HG03066 (cell line): ENCODE data around the gene FAM174C.

Experiments
- ATAC-seq: cut with Tn5 transposase; IDR thresholded peaks from one replicate; pipeline ENCODE4 v1.9.1; 2021; ENCODE audit warnings: low read depth; ENCODE audit not compliant: unreplicated experiment

The FAM174C gene

DNA sequence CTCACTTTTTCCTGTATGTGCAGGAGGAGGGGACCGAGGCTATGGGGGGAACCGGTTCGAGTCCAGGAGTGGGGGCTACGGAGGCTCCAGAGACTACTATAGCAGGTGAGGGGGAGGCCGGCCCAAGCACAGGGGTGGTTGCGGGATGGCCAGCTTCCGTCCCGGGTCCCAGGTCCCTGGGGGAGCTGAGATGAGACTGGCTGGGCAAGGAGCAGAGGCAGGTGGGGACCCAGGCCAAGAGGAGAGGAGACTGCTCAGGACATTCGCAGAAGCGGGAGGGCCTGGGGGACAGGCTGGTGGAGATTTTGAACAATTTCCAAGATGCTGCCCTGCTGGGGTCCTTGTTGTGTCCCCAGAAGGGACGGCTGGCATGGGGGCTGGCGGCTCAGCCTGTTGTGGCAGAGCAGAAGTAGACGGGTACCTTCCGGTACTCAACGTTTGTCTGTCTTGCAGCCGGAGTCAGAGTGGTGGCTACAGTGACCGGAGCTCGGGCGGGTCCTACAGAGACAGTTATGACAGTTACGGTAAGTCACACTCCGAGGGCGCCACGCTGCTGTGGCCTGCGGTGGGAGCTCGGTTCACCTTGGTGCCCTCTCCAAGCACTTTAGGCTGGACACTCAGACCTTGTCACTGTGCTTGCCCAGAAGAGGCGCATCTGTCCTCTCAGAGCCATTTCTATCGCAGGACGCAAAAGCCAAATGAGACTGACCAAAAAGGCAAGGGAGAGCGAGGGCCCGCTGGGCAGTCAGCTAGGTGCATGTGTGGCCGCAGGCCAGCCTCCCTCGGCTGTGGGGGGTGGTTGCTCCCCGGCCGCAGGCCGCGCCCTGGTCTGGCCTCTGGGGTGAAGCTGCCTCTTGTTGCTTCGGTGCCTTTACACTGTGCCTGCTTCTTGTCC is 3.6 kb upstream of the FAM174C start:
- ATAC-seq, result no peak

DNA sequence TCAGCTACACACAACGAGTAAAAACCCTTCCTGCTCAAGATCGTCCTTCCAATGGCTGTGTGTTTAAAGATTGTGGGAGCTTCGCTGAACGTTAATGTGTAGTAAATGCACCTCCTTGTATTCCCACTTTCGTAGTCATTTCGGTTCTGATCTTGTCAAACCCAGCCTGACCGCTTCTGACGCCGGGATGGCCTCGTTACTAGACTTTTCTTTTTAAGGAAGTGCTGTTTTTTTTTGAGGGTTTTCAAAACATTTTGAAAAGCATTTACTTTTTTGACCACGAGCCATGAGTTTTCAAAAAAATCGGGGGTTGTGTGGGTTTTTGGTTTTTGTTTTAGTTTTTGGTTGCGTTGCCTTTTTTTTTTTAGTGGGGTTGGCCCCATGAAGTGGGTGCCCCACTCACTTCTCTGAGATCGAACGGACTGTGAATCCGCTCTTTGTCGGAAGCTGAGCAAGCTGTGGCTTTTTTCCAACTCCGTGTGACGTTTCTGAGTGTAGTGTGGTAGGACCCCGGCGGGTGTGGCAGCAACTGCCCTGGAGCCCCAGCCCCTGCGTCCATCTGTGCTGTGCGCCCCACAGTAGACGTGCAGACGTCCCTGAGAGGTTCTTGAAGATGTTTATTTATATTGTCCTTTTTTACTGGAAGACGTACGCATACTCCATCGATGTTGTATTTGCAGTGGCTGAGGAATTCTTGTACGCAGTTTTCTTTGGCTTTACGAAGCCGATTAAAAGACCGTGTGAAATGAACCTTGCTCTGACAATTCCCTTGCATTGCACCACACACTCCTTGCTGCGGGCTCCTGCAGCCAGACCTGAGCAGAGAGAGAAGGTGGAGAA is 2.7 kb upstream of the FAM174C start:
- no peak for ATAC-seq

DNA sequence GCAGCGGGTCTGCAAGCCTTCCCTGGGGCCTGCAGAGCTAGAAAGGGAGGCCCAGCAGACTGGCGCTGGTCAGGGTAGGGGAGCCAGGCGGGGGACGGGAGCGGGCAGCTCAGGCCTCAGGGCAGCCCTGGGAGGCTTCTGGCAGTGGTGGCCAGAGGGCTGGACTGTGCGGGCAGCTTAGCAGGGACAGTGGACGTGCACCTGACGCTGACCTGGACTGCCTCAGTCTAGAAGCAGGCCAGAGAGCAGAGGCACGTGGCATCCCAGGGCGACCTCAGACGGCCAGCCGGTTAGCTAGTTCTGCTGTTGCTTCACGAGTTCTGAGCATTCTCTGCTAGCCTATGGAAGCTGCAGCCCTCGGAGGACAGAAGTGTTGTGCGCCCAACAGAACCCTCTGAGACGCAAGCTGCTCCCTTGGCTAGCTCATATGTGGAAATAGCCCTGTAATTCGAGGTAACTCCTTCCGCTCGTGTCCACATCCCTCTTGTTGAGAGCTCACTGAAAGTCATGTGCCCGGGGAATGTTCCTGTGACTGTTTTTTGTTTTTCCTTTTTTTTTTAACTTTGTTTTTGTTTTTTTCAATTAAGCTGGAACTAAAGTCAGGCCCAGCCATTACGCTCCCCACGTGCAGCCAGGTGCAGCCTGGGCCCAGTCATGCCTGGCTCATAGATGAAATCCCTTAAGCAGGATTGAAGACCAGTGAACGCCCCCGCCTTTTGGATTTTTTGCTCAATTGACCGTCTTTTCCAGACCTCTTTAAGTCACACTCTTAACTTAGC is 1.9 kb upstream of the FAM174C start:
- no peak for ATAC-seq

DNA sequence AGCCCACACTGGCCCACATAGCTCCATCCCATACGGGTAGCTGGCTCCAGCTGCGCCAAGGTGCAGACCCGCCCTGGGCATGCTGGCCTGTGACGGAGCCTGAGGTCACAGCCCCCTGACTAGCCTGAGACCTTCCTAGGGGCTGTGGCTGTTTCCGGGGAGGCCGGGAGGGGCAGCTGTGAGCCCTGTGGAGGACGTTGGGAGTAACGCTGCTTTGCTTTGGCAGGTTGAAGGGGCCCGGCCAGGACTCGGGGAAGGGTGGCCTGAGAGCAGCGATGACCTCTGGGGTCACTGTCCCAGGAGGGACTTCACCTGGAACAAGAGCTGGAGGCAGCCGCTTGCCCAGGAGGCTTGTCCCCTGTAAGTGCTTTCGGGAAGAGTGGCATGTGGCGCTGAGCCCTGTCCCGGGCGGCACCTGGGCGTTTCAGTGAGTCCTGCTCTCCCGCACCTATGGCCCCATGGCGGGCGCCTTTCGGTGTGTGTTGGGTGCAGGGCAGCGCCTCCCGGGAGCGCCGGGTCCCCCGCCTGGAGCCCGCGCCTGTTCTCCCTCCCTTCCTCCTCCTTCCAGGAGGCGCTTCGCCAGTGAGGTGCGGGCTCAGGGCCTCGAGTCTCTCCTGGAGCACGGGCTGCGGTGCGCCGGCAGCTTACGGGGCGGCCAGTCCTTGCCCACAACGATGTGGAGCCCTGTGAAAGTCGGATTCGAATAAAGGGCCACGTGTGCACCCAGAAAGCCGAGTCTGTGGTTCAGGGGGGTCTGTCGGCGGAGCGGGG is 1.1 kb upstream of the FAM174C start:
- ATAC-seq, result no peak

DNA sequence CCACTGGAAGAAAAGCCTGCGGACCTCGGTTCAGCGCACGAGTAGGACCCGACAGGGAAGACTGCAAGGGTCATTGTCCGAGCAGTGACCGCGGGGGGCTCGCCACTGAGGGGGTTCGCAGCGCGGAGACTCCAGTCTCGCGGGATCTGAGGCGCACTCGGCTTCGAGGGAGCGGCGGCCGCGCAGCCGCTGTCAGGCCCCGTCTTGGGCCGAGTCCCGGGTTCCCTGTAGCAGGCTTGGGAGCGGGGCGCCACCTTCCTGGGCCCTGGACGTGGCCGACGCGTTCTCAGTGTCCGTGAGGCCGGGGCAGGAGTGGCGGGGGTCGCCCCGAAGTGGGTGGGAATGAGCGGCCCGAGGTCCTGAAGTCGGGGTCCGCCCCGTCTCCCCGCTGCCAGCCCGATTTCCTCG is 474 bp upstream of the FAM174C start:
- ATAC-seq, result no peak

GRCh38 chr19:1275976-1276627 is 772 bp downstream of the FAM174C start:
- no peak for ATAC-seq

GRCh38 chr19:1276628-1277022 is 1.3 kb downstream of the FAM174C start:
- ATAC-seq, result no peak

GRCh38 chr19:1277061-1277460 is 1.7 kb downstream of the FAM174C start:
- no peak for ATAC-seq

GRCh38 chr19:1278074-1278473 is 2.7 kb downstream of the FAM174C start:
- ATAC-seq, result no peak

DNA sequence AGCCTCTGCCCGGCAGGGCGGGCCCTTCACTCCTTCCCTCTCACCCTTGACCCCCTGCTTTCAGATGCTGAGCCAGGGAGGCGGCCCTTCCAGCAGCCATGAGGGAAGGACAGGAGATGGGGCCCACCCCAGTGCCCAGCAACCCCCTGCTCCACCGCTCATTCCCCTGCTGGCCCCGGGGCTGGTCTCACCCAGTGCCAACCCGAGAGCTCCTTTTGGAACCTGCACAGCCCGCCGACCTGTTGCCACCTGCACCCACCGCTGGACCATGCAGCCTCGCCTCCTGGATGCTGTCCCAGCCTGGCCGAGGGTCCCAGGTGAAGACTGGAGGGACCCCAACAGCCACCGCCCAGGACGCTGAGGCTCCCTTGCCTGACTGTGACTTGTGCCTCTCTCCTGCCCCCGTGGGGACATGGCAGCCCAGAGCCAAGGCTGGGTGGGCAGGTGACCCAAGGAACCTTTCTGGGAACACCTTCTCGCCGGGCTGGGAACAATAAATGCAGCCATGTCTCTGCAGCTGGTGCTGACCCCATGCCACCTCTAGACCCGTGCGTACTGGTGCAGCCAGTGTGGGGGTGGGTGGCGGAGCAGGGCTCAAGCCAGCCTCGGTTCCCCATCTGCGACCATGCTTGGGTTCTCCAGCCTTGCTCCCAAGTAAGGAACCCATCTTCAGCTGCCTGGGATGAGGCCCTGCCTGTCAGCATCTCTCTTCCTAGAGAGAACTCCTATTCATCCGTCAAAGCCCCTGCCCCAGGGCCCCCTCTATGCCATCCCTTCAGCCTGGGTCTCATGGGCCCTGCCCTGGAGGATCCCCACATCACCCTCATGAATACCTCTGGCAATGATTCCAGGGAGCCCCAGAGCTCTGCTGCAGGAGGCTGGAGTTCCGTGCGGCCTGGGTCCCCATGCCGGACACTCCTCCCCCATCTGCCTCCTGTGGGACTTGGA is 3.7 kb downstream of the FAM174C start:
- no peak for ATAC-seq

GRCh38 chr19:1279782-1280341 is 4.5 kb downstream of the FAM174C start:
- no peak for ATAC-seq

DNA sequence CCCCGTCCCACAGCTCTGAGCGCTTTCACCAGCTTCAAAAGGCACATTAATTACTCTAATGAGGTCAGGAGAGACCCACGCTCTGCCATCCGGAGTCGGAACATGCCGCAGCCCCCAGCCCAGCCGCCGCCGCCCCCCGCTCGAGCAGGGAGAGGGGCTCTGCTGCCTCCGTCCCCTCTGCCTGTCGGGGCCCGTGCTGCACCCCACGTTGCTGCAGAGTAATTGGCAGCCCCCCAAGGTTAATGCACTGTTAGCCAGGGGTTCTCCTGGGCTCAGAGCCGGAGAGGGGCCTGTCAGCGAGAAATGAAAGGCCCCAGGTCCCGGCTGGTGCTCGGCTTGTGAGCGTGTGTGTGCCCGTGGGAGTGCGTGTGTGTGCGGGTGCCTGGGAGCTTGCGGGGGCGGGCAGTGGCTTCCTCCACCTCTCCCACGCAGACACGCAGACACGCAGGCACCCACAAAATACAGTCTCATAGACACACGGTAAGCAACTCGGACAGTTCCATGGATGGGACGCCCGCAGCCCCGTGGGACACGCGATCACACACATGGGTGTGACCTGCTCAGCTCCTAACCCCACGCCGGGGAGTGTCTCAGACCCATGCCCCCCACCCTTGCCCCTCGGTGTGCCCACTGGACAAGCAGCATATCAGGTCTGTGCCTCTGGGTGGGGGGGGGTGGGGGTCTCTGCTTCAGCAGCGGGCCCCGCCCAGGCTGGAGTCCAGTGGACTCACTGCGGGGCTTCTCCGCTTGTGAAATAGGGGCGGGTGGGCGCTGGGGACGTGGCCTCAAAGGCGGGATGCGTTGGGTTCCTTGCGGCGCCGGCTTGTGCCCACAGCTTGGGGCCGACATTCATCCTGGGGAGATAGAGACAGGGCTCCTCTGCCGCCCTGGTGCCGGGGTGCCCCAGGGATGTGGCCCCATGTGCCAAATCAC is 5.6 kb downstream of the FAM174C start:
- ATAC-seq, result no peak

DNA sequence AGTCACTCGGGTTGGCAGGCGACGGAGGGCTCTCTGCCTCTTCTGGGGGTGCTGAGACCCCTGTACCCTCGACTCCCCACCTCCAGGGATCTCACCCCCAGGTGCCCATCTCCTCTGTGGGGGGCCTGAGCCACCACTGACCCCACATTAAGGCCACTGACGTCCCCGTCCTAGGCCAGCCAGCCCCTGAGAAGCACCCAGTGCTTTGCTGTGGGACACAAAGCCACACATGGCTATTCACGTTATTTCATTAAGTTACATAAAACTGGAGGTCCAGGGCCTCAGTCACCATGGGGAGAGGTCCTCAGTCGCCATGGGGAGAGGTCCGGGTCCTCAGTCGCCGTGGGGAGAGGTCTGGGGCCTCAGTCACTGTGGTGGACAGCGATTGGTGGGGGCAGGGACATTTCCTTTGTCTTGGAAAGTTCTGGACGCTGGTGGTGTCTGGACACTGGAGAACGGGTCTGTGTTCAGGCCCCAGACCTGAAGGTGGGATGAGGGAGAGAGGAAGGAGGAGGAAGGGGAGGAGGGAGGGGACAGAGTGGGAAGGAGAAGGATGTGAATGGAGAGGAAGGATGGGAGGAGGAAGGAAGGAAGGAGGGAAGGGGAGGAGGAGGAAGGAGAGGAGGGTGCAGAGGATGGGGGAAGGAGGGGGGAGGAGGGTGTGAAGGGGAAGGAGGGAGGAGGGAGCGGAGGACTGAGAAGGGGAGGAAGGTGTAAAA is 6.4 kb downstream of the FAM174C start:
- no peak for ATAC-seq

DNA sequence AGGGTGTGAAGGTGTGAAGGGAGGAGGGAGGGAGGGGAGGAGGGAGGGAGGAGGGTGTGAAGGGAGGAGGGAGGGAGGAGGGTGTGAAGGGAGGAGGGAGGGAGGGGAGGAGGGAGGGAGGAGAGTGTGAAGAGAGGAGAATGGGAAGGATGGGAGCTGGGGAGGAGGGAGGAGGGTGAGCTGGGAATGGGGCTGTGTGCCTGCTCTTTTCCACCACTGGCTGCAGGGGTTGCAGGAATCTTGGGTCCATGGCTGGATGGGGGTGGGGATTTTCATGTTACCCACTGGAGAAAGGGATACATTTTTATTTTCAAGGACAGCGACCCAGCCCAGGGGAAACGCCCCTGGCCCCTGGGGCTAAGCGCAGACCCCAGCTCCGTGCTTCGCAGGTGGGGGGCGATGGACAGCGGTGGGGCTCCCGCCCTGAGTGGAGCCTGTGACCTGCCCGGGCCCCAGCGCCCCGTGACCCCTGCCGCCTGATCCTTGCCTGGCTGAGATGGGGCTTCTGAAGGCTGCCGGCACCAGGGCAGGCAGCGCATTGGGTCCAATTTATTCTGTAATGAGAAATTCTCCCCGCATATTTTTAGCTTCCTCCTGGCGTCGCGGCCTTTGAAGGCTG is 7.4 kb downstream of the FAM174C start:
- no peak for ATAC-seq

- no peak for ATAC-seq
Measured at GRCh38 chr19:1283207-1283916, 8.0 kb downstream of the FAM174C start.

DNA sequence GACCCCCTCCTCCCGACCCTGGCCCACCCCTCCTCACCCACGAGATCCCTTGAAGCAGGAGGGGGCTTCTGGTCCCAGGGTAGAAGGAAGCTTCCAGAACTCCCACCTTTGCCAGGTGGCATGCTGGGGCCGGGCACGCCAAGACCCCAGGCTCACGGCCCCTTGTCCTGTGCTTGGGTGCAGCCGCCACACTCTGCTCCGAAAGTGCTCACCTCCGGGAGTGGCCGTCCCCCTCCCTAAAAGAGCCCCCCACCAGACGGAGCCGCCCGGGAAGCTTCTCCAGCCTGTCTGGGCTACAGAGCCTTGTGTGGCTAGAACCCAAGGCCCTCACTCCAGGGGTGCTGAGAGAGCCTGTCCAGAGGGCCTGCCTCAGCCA is 8.6 kb downstream of the FAM174C start:
- ATAC-seq, result no peak
